ENCODE measurements around the gene CSF3.
"Not testable (repeated sequence)": the region's sequence is repeated elsewhere in the genome, so short reads cannot be mapped to it uniquely, and the experiment has no call there.

The CSF3 gene

DNA sequence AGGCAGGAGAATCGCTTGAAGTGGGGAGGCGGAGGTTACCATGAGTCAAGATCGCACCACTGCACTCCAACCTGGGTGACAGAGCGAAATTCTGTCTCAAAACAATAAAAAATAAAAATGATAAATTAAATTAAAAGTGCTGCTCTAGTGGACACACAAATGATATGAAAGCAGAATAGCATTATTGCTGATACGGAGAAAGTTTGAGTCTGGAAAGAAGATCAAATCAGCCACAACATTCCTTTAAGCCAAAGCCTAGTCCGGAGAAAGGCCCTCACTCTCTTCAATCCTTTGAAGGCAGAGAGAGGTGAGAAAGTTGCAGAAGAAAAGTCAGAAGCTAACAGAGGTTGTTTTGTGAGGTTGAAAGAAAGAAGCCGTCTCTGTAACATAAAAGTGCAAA lies 15.1 kb upstream of the CSF3 start:
- Histone ChIP-seq H3K9me3 (ENCODE audit: control insufficient read depth in 1 of 2, low read length in 2 of 2) (no peaks in the 10 kb centered on the region), H3K27ac (ENCODE audit: low read length) (no peak overlapping the region), H3K27me3 (ENCODE audit: low read depth, low read length) (no peaks in the 10 kb centered on the region), H3K4me1 (ENCODE audit: control insufficient read depth in 1 of 2, insufficient read depth in 2 of 2, low read length in 2 of 2) (no peaks in the 10 kb centered on the region), H3K36me3 (ENCODE audit: control insufficient read depth in 1 of 2, insufficient read depth in 2 of 2, low read length in 2 of 2) (peaks cover 9 to 27% of the 10 kb centered on the region in 2 donors), H3K4me3 (ENCODE audit: low read depth in 1 of 2, low read length in 2 of 2) (no peak overlapping the region)

- peaks cover under 1 to 17% of the 10 kb centered on the region in 2 donors for H3K36me3 ChIP-seq (ENCODE audit: control insufficient read depth in 1 of 2, insufficient read depth in 2 of 2, low read length in 2 of 2)
- not testable (repeated sequence) for H3K4me3 ChIP-seq (ENCODE audit: low read depth in 1 of 2, low read length in 2 of 2); H3K9me3 ChIP-seq (ENCODE audit: control insufficient read depth in 1 of 2, low read length in 2 of 2); H3K27me3 ChIP-seq (ENCODE audit: low read depth, low read length); H3K27ac ChIP-seq (ENCODE audit: low read length); H3K4me1 ChIP-seq (ENCODE audit: control insufficient read depth in 1 of 2, insufficient read depth in 2 of 2, low read length in 2 of 2)
Observed at GRCh38 chr17:40001335-40001734, 13.9 kb upstream of the CSF3 start.

- H3K4me3 ChIP-seq (ENCODE audit: low read depth in 1 of 2, low read length in 2 of 2), result no peak overlapping the region
- no peaks in the 10 kb centered on the region for H3K27me3 ChIP-seq (ENCODE audit: low read depth, low read length)
- H3K9me3 ChIP-seq (ENCODE audit: control insufficient read depth in 1 of 2, low read length in 2 of 2), result no peaks in the 10 kb centered on the region
- H3K36me3 ChIP-seq (ENCODE audit: control insufficient read depth in 1 of 2, insufficient read depth in 2 of 2, low read length in 2 of 2), result no peaks in the 10 kb centered on the region
- H3K27ac ChIP-seq (ENCODE audit: low read length), result no peak overlapping the region
- no peaks in the 10 kb centered on the region for H3K4me1 ChIP-seq (ENCODE audit: control insufficient read depth in 1 of 2, insufficient read depth in 2 of 2, low read length in 2 of 2)
Observed at GRCh38 chr17:40004072-40004471, 11.2 kb upstream of the CSF3 start.

- no peaks in the 10 kb centered on the region for H3K27me3 ChIP-seq (ENCODE audit: low read depth, low read length)
- no peak overlapping the region for H3K27ac ChIP-seq (ENCODE audit: low read length)
- no peak overlapping the region for H3K4me3 ChIP-seq (ENCODE audit: low read depth in 1 of 2, low read length in 2 of 2)
- H3K36me3 ChIP-seq (ENCODE audit: control insufficient read depth in 1 of 2, insufficient read depth in 2 of 2, low read length in 2 of 2), result no peaks in the 10 kb centered on the region
- H3K9me3 ChIP-seq (ENCODE audit: control insufficient read depth in 1 of 2, low read length in 2 of 2), result no peaks in the 10 kb centered on the region
- no peaks in the 10 kb centered on the region for H3K4me1 ChIP-seq (ENCODE audit: control insufficient read depth in 1 of 2, insufficient read depth in 2 of 2, low read length in 2 of 2)
Observed at GRCh38 chr17:40004712-40005111, 10.5 kb upstream of the CSF3 start.

- no peaks in the 10 kb centered on the region for H3K4me1 ChIP-seq (ENCODE audit: control insufficient read depth in 1 of 2, insufficient read depth in 2 of 2, low read length in 2 of 2)
- no peak overlapping the region for H3K4me3 ChIP-seq (ENCODE audit: low read depth in 1 of 2, low read length in 2 of 2)
- H3K36me3 ChIP-seq (ENCODE audit: control insufficient read depth in 1 of 2, insufficient read depth in 2 of 2, low read length in 2 of 2), result no peaks in the 10 kb centered on the region
- no peaks in the 10 kb centered on the region for H3K27me3 ChIP-seq (ENCODE audit: low read depth, low read length)
- no peak overlapping the region for H3K27ac ChIP-seq (ENCODE audit: low read length)
- H3K9me3 ChIP-seq (ENCODE audit: control insufficient read depth in 1 of 2, low read length in 2 of 2), result no peaks in the 10 kb centered on the region
Observed at GRCh38 chr17:40005520-40005919, 9.7 kb upstream of the CSF3 start.

GRCh38 chr17:40010946-40011500 lies 4.2 kb upstream of the CSF3 start:
- H3K27ac ChIP-seq (ENCODE audit: low read length); H3K36me3 ChIP-seq (ENCODE audit: control insufficient read depth in 1 of 2, insufficient read depth in 2 of 2, low read length in 2 of 2); H3K4me3 ChIP-seq (ENCODE audit: low read depth in 1 of 2, low read length in 2 of 2); H3K4me1 ChIP-seq (ENCODE audit: control insufficient read depth in 1 of 2, insufficient read depth in 2 of 2, low read length in 2 of 2); H3K9me3 ChIP-seq (ENCODE audit: control insufficient read depth in 1 of 2, low read length in 2 of 2); H3K27me3 ChIP-seq (ENCODE audit: low read depth, low read length): not testable (repeated sequence)

- H3K4me3 ChIP-seq (ENCODE audit: low read depth in 1 of 2, low read length in 2 of 2); H3K27ac ChIP-seq (ENCODE audit: low read length); H3K27me3 ChIP-seq (ENCODE audit: low read depth, low read length); H3K9me3 ChIP-seq (ENCODE audit: control insufficient read depth in 1 of 2, low read length in 2 of 2); H3K4me1 ChIP-seq (ENCODE audit: control insufficient read depth in 1 of 2, insufficient read depth in 2 of 2, low read length in 2 of 2); H3K36me3 ChIP-seq (ENCODE audit: control insufficient read depth in 1 of 2, insufficient read depth in 2 of 2, low read length in 2 of 2): not testable (repeated sequence)
Observed at GRCh38 chr17:40012017-40012647, 3.1 kb upstream of the CSF3 start.

GRCh38 chr17:40014375-40014980 lies 762 bp upstream of the CSF3 start:
- no peak overlapping the region for H3K4me3 ChIP-seq (ENCODE audit: low read depth in 1 of 2, low read length in 2 of 2)
- H3K4me1 ChIP-seq (ENCODE audit: control insufficient read depth in 1 of 2, insufficient read depth in 2 of 2, low read length in 2 of 2), result peaks cover 2 to 29% of the 10 kb centered on the region in 2 donors
- no peaks in the 10 kb centered on the region for H3K9me3 ChIP-seq (ENCODE audit: control insufficient read depth in 1 of 2, low read length in 2 of 2)
- no peaks in the 10 kb centered on the region for H3K27me3 ChIP-seq (ENCODE audit: low read depth, low read length)
- H3K36me3 ChIP-seq (ENCODE audit: control insufficient read depth in 1 of 2, insufficient read depth in 2 of 2, low read length in 2 of 2), result peaks cover 0 to 3% of the 10 kb centered on the region in 2 donors
- no peak overlapping the region for H3K27ac ChIP-seq (ENCODE audit: low read length)

- Histone ChIP-seq H3K27me3 (ENCODE audit: low read depth, low read length) (no peaks in the 10 kb centered on the region), H3K4me1 (ENCODE audit: control insufficient read depth in 1 of 2, insufficient read depth in 2 of 2, low read length in 2 of 2) (peaks cover 2 to 32% of the 10 kb centered on the region in 2 donors), H3K4me3 (ENCODE audit: low read depth in 1 of 2, low read length in 2 of 2) (no peak overlapping the region), H3K9me3 (ENCODE audit: control insufficient read depth in 1 of 2, low read length in 2 of 2) (no peaks in the 10 kb centered on the region), H3K36me3 (ENCODE audit: control insufficient read depth in 1 of 2, insufficient read depth in 2 of 2, low read length in 2 of 2) (peaks cover 4 to 12% of the 10 kb centered on the region in 2 donors), H3K27ac (ENCODE audit: low read length) (no peak overlapping the region)
Observed at GRCh38 chr17:40015998-40016985, 1.1 kb downstream of the CSF3 start.

- Histone ChIP-seq H3K27ac (ENCODE audit: low read length) (no peak overlapping the region), H3K4me3 (ENCODE audit: low read depth in 1 of 2, low read length in 2 of 2) (no peak overlapping the region), H3K9me3 (ENCODE audit: control insufficient read depth in 1 of 2, low read length in 2 of 2) (no peaks in the 10 kb centered on the region), H3K4me1 (ENCODE audit: control insufficient read depth in 1 of 2, insufficient read depth in 2 of 2, low read length in 2 of 2) (peaks cover 2 to 39% of the 10 kb centered on the region in 2 donors), H3K36me3 (ENCODE audit: control insufficient read depth in 1 of 2, insufficient read depth in 2 of 2, low read length in 2 of 2) (peaks cover 12 to 24% of the 10 kb centered on the region in 2 donors), H3K27me3 (ENCODE audit: low read depth, low read length) (no peaks in the 10 kb centered on the region)
Observed at GRCh38 chr17:40017422-40018080, 2.3 kb downstream of the CSF3 start.

Measured in muscle layer of duodenum (tissue), 2 donors.